Measurements from ENCODE around the gene SLC25A25.

SLC25A25 gene

DNA sequence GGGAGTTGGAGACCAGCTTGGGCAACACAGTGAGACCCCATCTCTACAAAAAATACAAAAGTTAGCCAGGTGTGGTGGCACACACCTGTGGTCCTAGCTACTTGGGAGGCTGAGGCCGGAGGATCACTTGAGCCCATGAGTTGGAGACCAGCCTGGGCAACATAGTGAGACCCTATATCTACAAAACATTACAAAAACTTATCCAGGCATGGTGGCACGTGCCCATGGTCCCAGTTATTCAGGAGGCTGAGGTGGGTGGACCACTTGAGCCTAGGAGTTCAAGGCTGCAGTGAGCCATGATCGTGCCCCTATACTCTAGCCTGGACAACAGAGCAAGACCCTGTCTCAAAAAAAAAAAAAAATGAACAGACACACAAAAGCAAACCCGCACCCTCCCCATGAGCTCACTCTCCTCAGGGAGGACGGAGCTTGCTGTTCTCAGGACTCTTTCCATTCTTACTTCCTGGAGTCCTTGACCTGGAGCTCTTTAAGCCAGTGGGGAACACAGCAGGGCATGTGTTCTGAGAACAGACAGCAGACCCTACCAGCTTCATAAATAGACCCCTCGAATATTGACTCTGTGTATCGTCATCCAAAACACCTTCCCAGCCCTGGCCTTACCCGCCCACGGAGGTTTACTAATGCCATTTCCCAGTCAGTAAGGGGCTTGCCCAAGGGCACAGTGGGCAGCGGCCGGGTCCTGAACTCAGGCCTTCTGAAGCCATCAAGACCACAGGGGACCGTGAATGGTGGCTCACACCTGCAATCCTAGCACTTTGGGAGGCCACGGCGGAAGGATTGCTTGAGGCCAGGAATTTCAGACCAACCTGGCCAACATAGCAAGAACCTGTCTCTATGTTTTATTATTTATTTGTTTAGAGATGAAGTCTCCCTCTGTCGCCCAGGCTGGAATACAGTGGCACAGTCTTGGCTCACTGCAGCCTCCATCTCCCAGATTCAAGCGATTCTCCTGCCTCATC lies 48.4 kb downstream of the SLC25A25 start:
- no peak overlapping the region for H3K27ac ChIP-seq (ENCODE audit: low read depth, low read length)
- H3K27me3 ChIP-seq (ENCODE audit: control insufficient read depth, insufficient read depth, low read length) = no peaks in the 10 kb centered on the region
- peaks cover 42% of the 10 kb centered on the region for H3K36me3 ChIP-seq (ENCODE audit: control insufficient read depth, insufficient read depth, low read length)
- H3K4me3 ChIP-seq (ENCODE audit: low read depth, low read length) = no peak overlapping the region
- H3K9me3 ChIP-seq (ENCODE audit: control insufficient read depth, insufficient read depth, low read depth, low read length) = no peaks in the 10 kb centered on the region
- peaks cover 8% of the 10 kb centered on the region; the same call in 1 of the 2 replicates for H3K4me1 ChIP-seq (ENCODE audit: control insufficient read depth, insufficient read depth, low read length)
- H3K9ac ChIP-seq (ENCODE audit: low read length) = no peak overlapping the region

GRCh38 chr9:128117613-128118471 lies 49.8 kb downstream of the SLC25A25 start:
- Histone ChIP-seq H3K9ac (ENCODE audit: low read length) (peak overlapping the region; percentile 46), H3K36me3 (ENCODE audit: control insufficient read depth, insufficient read depth, low read length) (peaks cover 53% of the 10 kb centered on the region), H3K27ac (ENCODE audit: low read depth, low read length) (no peak overlapping the region)

DNA sequence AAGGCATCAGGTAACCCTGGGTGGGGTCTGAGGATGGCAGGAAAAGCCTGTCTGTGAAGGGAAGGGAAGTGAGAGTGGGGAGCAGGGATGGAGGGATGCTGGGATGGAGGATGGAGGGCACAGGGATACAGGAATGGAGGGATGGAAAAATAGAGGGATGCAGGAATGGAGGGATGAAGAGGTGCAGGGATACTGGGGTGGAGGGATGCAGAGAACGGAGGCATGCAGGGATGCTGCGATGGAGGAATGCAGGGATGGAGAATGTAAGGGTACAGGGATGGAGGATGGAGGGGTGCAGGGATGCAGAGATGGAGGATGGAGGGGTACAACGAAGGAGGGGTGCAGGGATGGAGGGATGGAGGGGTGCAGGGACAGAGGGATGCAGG lies 50.4 kb downstream of the SLC25A25 start:
- peak overlapping the region; percentile 20; the same call in 1 of the 2 replicates for H3K4me3 ChIP-seq (ENCODE audit: low read depth, low read length)
- no peaks in the 10 kb centered on the region for H3K27me3 ChIP-seq (ENCODE audit: control insufficient read depth, insufficient read depth, low read length)
- no peaks in the 10 kb centered on the region for H3K9me3 ChIP-seq (ENCODE audit: control insufficient read depth, insufficient read depth, low read depth, low read length)
- H3K4me1 ChIP-seq (ENCODE audit: control insufficient read depth, insufficient read depth, low read length) = peaks cover 8% of the 10 kb centered on the region; the same call in 1 of the 2 replicates
- H3K9ac ChIP-seq (ENCODE audit: low read length) = peak overlapping the region; percentile 46
- peaks cover 55% of the 10 kb centered on the region for H3K36me3 ChIP-seq (ENCODE audit: control insufficient read depth, insufficient read depth, low read length)
- no peak overlapping the region for H3K27ac ChIP-seq (ENCODE audit: low read depth, low read length)

More at GRCh38 chr9:128117613-128118471, 49.8 kb downstream of the SLC25A25 start:
- Histone ChIP-seq H3K27me3 (ENCODE audit: control insufficient read depth, insufficient read depth, low read length) (no peaks in the 10 kb centered on the region), H3K9me3 (ENCODE audit: control insufficient read depth, insufficient read depth, low read depth, low read length) (no peaks in the 10 kb centered on the region), H3K4me3 (ENCODE audit: low read depth, low read length) (peak overlapping the region; percentile 20), H3K4me1 (ENCODE audit: control insufficient read depth, insufficient read depth, low read length) (peaks cover 8% of the 10 kb centered on the region; the same call in 1 of the 2 replicates)

DNA sequence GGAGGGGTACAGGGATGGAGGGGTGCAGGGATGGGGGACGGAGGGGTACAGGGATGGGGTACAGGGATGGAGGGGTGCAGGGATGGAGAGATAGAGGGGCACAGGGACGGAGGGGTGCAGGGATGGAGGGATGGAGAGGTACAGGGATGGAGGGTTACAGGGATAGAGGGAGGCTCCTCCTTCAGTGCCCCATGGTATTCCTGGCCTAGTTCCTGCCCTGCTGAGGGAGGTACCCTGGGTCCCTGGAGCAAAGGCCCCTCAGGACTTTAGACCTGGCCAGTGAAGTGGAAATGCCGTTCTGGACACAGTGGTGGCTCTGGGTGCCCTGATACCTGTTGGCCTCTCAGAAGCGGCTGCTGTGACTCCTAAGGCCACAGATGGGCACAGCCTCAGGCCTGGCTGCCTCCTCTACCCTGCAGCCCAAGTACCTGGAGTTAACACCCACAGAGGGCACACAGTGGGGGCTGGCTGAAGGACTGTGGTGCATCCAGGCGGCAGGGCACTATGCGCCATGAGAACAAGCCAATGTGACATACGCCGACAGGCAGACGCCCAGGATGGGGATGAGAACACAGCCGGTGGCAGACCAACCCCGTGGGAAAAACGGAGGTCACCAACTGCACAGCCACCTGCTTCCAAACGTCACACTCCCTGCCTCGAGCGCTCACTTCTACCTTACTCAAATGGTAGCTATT lies 51.1 kb downstream of the SLC25A25 start:
- peaks cover 8% of the 10 kb centered on the region; the same call in 1 of the 2 replicates for H3K4me1 ChIP-seq (ENCODE audit: control insufficient read depth, insufficient read depth, low read length)
- no peaks in the 10 kb centered on the region for H3K9me3 ChIP-seq (ENCODE audit: control insufficient read depth, insufficient read depth, low read depth, low read length)
- peak overlapping the region; percentile 7 for H3K9ac ChIP-seq (ENCODE audit: low read length)
- peaks cover 57% of the 10 kb centered on the region for H3K36me3 ChIP-seq (ENCODE audit: control insufficient read depth, insufficient read depth, low read length)
- no peak overlapping the region for H3K4me3 ChIP-seq (ENCODE audit: low read depth, low read length)
- H3K27ac ChIP-seq (ENCODE audit: low read depth, low read length) = no peak overlapping the region
- H3K27me3 ChIP-seq (ENCODE audit: control insufficient read depth, insufficient read depth, low read length) = no peaks in the 10 kb centered on the region

- Histone ChIP-seq H3K27ac (ENCODE audit: low read depth, low read length) (no peak overlapping the region), H3K9ac (ENCODE audit: low read length) (no peak overlapping the region), H3K27me3 (ENCODE audit: control insufficient read depth, insufficient read depth, low read length) (no peaks in the 10 kb centered on the region)
Observed at GRCh38 chr9:128120061-128120740, 52.2 kb downstream of the SLC25A25 start.

GRCh38 chr9:128120741-128121465 lies 52.9 kb downstream of the SLC25A25 start:
- Histone ChIP-seq H3K9ac (ENCODE audit: low read length) (no peak overlapping the region), H3K9me3 (ENCODE audit: control insufficient read depth, insufficient read depth, low read depth, low read length) (no peaks in the 10 kb centered on the region), H3K36me3 (ENCODE audit: control insufficient read depth, insufficient read depth, low read length) (peaks cover 49% of the 10 kb centered on the region), H3K4me3 (ENCODE audit: low read depth, low read length) (no peak overlapping the region), H3K4me1 (ENCODE audit: control insufficient read depth, insufficient read depth, low read length) (peaks cover 10% of the 10 kb centered on the region; the same call in 1 of the 2 replicates), H3K27ac (ENCODE audit: low read depth, low read length) (no peak overlapping the region), H3K27me3 (ENCODE audit: control insufficient read depth, insufficient read depth, low read length) (no peaks in the 10 kb centered on the region)

More at GRCh38 chr9:128120061-128120740, 52.2 kb downstream of the SLC25A25 start:
- Histone ChIP-seq H3K36me3 (ENCODE audit: control insufficient read depth, insufficient read depth, low read length) (peaks cover 55% of the 10 kb centered on the region), H3K4me3 (ENCODE audit: low read depth, low read length) (no peak overlapping the region), H3K9me3 (ENCODE audit: control insufficient read depth, insufficient read depth, low read depth, low read length) (no peaks in the 10 kb centered on the region), H3K4me1 (ENCODE audit: control insufficient read depth, insufficient read depth, low read length) (peaks cover 9% of the 10 kb centered on the region; the same call in 1 of the 2 replicates)

GRCh38 chr9:128121466-128121810 lies 53.4 kb downstream of the SLC25A25 start:
- no peaks in the 10 kb centered on the region for H3K9me3 ChIP-seq (ENCODE audit: control insufficient read depth, insufficient read depth, low read depth, low read length)
- no peaks in the 10 kb centered on the region for H3K27me3 ChIP-seq (ENCODE audit: control insufficient read depth, insufficient read depth, low read length)
- H3K4me1 ChIP-seq (ENCODE audit: control insufficient read depth, insufficient read depth, low read length) = peaks cover 10% of the 10 kb centered on the region; the same call in 1 of the 2 replicates
- no peak overlapping the region for H3K9ac ChIP-seq (ENCODE audit: low read length)
- no peak overlapping the region for H3K4me3 ChIP-seq (ENCODE audit: low read depth, low read length)
- H3K36me3 ChIP-seq (ENCODE audit: control insufficient read depth, insufficient read depth, low read length) = peaks cover 49% of the 10 kb centered on the region
- H3K27ac ChIP-seq (ENCODE audit: low read depth, low read length) = no peak overlapping the region

- Histone ChIP-seq H3K9me3 (ENCODE audit: control insufficient read depth, insufficient read depth, low read depth, low read length) (no peaks in the 10 kb centered on the region), H3K27ac (ENCODE audit: low read depth, low read length) (no peak overlapping the region), H3K9ac (ENCODE audit: low read length) (no peak overlapping the region), H3K4me1 (ENCODE audit: control insufficient read depth, insufficient read depth, low read length) (peaks cover 10% of the 10 kb centered on the region; the same call in 1 of the 2 replicates), H3K4me3 (ENCODE audit: low read depth, low read length) (no peak overlapping the region), H3K27me3 (ENCODE audit: control insufficient read depth, insufficient read depth, low read length) (no peaks in the 10 kb centered on the region), H3K36me3 (ENCODE audit: control insufficient read depth, insufficient read depth, low read length) (peaks cover 49% of the 10 kb centered on the region)
Observed at GRCh38 chr9:128121924-128122808, 54.1 kb downstream of the SLC25A25 start.

- H3K36me3 ChIP-seq (ENCODE audit: control insufficient read depth, insufficient read depth, low read length) = peaks cover 49% of the 10 kb centered on the region
- peaks cover 9% of the 10 kb centered on the region; the same call in 1 of the 2 replicates for H3K4me1 ChIP-seq (ENCODE audit: control insufficient read depth, insufficient read depth, low read length)
- H3K27ac ChIP-seq (ENCODE audit: low read depth, low read length) = no peak overlapping the region
- H3K9me3 ChIP-seq (ENCODE audit: control insufficient read depth, insufficient read depth, low read depth, low read length) = no peaks in the 10 kb centered on the region
- H3K27me3 ChIP-seq (ENCODE audit: control insufficient read depth, insufficient read depth, low read length) = no peaks in the 10 kb centered on the region
- H3K9ac ChIP-seq (ENCODE audit: low read length) = no peak overlapping the region
- no peak overlapping the region for H3K4me3 ChIP-seq (ENCODE audit: low read depth, low read length)
Observed at GRCh38 chr9:128122809-128123175, 54.8 kb downstream of the SLC25A25 start.

Data from HUES6 (cell line).